B cell (primary cell): ENCODE measurements around the gene IQCB1.

ENCODE experiments used
- CTCF ChIP-seq: fragments of 200-600 bp; IDR thresholded peaks from one replicate; pipeline ENCODE4 v1.8.0; 2022; ENCODE audit warnings: antibody characterized with exemption, mild to moderate bottlenecking
- EZH2 ChIP-seq: IDR thresholded peaks from 2 replicates; pipeline ENCODE4 v1.6.1; 2012; ENCODE audit warnings: borderline replicate concordance, low read depth, mild to moderate bottlenecking, moderate library complexity, low read length; ENCODE audit not compliant: insufficient read depth, poor library complexity, severe bottlenecking

- no peak for TF ChIP-seq CTCF
- no peak for TF ChIP-seq EZH2
Measured at GRCh38 chr3:121871430-121871829, 36.6 kb upstream of the IQCB1 start.
